ENCODE data around the gene TTLL9.
A peak's percentile ranks its signal among the peaks of the same experiment; 100 is the strongest.

Gene TTLL9

GRCh38 chr20:31844737-31845299, 25.6 kb upstream of the TTLL9 start:
- ATAC-seq, result no peak
- Mint-ChIP-seq H3K4me3 (no peak overlapping the region), H3K36me3 (no peaks in the 10 kb centered on the region), H3K27me3 (peaks cover 15% of the 10 kb centered on the region), H3K9me3 (no peaks in the 10 kb centered on the region), H3K27ac (no peak overlapping the region), H3K4me1 (peaks cover 7% of the 10 kb centered on the region)

DNA sequence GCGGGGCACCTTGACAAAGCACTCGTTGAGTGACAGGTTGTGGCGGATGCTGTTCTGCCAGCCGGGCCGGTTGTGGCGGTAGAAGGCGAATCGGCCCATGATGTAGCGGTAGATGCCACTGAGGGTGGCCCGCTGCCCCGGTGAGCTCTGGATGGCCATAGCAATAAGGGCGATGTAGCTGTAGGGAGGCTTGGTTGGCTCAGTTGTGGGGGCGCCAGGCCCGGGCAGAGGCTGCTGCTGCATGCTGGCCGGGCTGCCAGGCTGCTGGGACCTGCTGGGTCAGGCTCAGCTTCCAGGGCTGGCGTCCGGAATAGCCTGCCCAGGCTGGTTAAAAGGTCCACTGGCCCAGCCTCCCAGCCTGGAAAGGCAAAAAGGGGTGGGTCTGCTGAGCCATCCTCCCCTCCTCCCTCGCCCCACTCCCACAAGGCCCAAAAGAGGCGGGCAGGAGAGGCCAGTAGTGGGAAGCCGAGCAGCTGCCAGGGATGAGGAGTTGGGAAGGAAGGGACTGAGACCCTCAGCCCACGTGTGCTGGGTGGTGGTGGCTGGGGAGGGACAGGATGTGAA, 25.1 kb upstream of the TTLL9 start, which contains the start of gene FOXS1:
Gene FOXS1, minus strand, starts transcription at position 305 of the 564 bp plus-strand sequence. Its CDS starts 62 bp downstream, at position 243.
- Mint-ChIP-seq H3K4me3 (no peak within 1 kb of the TSS), H3K9me3 (no peaks in the 10 kb centered on the region), H3K27ac (no peak within 1 kb of the TSS), H3K4me1 (peaks cover 7% of the 10 kb centered on the region), H3K36me3 (no peaks in the 10 kb centered on the region), H3K27me3 (peaks cover 21% of the 10 kb centered on the region)
- no peak for ATAC-seq

- Mint-ChIP-seq H3K36me3 (no peaks in the 10 kb centered on the region), H3K4me3 (no peak overlapping the region), H3K9me3 (no peaks in the 10 kb centered on the region), H3K27me3 (peaks cover 34% of the 10 kb centered on the region), H3K4me1 (peaks cover 7% of the 10 kb centered on the region), H3K27ac (no peak overlapping the region)
- no peak for ATAC-seq
These were observed 23.7 kb upstream of the TTLL9 start for GRCh38 chr20:31846793-31847138.

- Mint-ChIP-seq H3K4me1 (no peaks in the 10 kb centered on the region), H3K9me3 (no peaks in the 10 kb centered on the region), H3K36me3 (no peaks in the 10 kb centered on the region), H3K27ac (no peak overlapping the region), H3K4me3 (no peak overlapping the region), H3K27me3 (peaks cover 35% of the 10 kb centered on the region)
- no peak for ATAC-seq
These were observed 22.1 kb upstream of the TTLL9 start for GRCh38 chr20:31848088-31848999.

- no peaks in the 10 kb centered on the region for H3K36me3 Mint-ChIP-seq
- no peak for ATAC-seq
- H3K9me3 Mint-ChIP-seq, result no peaks in the 10 kb centered on the region
- no peak overlapping the region for H3K4me3 Mint-ChIP-seq
- H3K4me1 Mint-ChIP-seq, result no peaks in the 10 kb centered on the region
- H3K27ac Mint-ChIP-seq, result no peak overlapping the region
- H3K27me3 Mint-ChIP-seq, result peaks cover 35% of the 10 kb centered on the region
These were observed 21.0 kb upstream of the TTLL9 start for GRCh38 chr20:31849306-31849930.

DNA sequence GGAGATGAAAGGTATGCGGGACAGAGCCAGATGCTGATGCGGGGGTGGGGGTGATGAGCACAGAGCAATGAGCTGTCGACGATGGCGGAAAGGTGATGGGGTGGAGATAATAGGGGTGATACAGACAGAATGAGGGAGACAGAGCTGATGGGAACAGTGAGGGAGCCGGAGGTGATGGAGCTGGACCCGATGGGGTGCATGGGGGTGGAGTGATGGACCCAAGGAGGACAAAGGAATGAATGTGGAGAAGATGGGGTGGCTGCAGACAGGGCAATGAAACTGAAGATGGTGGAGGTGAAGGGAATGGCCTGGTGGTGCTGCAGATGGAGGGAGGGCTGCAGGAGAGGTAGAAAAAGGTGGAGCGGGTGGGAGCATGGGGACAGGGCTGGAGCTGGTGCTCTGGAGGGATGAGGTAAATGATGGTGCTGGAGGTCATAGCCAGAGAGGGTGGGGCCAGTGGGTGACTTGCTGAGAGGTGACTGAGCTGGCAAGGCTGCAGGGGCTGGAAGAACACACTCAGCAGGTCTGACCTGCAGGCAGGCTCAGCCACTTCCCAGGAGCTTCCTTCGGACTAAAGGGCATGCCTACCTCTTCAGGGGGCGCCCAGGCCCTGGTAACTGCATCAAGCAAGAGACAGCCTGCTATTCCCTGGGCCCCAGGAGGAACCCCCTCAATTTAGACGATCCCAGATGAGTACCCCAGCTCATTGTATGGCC, 19.0 kb upstream of the TTLL9 start:
- H3K27ac Mint-ChIP-seq, result no peak overlapping the region
- no peak overlapping the region for H3K4me3 Mint-ChIP-seq
- ATAC-seq, result no peak
- no peaks in the 10 kb centered on the region for H3K36me3 Mint-ChIP-seq
- peaks cover 35% of the 10 kb centered on the region for H3K27me3 Mint-ChIP-seq
- H3K4me1 Mint-ChIP-seq, result no peaks in the 10 kb centered on the region
- no peaks in the 10 kb centered on the region for H3K9me3 Mint-ChIP-seq

- no peak overlapping the region for H3K4me3 Mint-ChIP-seq
- H3K36me3 Mint-ChIP-seq, result no peaks in the 10 kb centered on the region
- H3K4me1 Mint-ChIP-seq, result peaks cover 7% of the 10 kb centered on the region
- no peak for ATAC-seq
- H3K9me3 Mint-ChIP-seq, result no peaks in the 10 kb centered on the region
- H3K27ac Mint-ChIP-seq, result no peak overlapping the region
- peaks cover 33% of the 10 kb centered on the region for H3K27me3 Mint-ChIP-seq
These were observed 17.0 kb upstream of the TTLL9 start for GRCh38 chr20:31853481-31853880.

- no peak for ATAC-seq
- H3K4me1 Mint-ChIP-seq, result peaks cover 15% of the 10 kb centered on the region
- H3K27ac Mint-ChIP-seq, result no peak overlapping the region
- no peaks in the 10 kb centered on the region for H3K36me3 Mint-ChIP-seq
- no peaks in the 10 kb centered on the region for H3K9me3 Mint-ChIP-seq
- H3K4me3 Mint-ChIP-seq, result no peak overlapping the region
- H3K27me3 Mint-ChIP-seq, result peaks cover 14% of the 10 kb centered on the region
These were observed 13.9 kb upstream of the TTLL9 start for GRCh38 chr20:31856516-31856915.

DNA sequence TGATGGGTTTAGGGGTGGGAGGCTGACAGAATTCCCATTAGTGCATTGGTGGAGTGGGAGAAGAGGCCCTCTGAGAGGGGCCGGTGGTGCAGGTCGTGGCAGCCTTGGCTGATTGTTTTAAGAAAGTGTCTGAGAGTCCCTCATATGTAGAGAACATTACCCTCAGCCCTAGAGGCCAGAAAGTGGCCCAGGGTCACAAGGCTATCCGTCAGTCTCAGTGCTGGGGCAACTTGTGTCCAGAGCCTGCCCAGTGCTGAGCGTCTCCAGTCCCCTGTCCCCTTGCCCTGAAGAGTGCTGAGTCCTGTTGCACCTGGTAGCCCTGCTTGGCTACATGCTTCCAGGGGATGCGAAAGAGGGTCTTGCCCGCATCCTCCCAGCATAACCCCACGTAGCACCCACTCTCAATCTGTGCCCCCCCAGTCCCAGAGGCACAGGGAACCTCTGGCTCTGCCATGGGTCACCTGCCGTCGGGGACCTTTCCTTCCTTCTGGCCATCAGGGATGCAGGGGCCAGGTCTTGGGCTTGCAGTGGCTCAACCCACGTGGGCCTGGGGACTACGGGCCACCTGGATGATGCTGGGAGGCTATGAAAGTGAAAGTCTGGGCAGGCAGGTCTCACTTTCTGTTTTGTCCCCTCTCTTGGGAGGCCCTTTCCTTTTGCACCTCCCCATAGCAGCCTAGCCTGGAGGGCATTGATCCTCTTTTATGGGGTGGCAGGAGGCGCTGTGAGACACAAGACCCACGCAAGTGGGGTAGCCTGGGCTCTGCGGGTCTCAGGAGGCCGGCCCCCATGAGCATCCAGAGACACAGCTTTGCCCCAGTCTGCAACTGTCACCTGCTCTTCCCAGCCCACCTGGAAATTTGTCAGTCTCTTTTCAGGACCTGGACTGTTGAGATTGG, 12.3 kb upstream of the TTLL9 start:
- Mint-ChIP-seq H3K4me3 (no peak overlapping the region), H3K27me3 (peaks cover 19% of the 10 kb centered on the region), H3K36me3 (no peaks in the 10 kb centered on the region), H3K4me1 (peaks cover 22% of the 10 kb centered on the region), H3K27ac (no peak overlapping the region), H3K9me3 (no peaks in the 10 kb centered on the region)
- ATAC-seq, result peak; percentile 80

DNA sequence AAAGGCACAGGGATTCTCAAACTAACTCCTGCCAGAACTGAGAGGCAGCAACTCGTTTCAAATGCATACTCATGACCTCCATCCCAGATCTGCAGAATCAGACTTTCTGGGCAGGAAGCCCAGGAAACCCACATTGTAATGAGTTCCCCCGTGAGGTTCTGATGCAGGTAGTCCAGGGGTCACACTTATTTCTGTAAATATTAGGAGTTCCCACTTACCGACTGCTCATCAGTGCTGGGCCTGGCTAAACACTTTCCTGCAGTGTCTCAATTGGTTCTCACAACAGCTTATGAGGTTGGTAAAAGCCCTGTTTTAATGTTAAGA, 11.7 kb upstream of the TTLL9 start:
- Mint-ChIP-seq H3K27ac (no peak overlapping the region), H3K36me3 (no peaks in the 10 kb centered on the region), H3K9me3 (no peaks in the 10 kb centered on the region), H3K27me3 (peaks cover 19% of the 10 kb centered on the region), H3K4me3 (no peak overlapping the region), H3K4me1 (peaks cover 22% of the 10 kb centered on the region)
- ATAC-seq, result no peak

GRCh38 chr20:31859266-31859997, 11.0 kb upstream of the TTLL9 start:
- ATAC-seq, result no peak
- no peaks in the 10 kb centered on the region for H3K9me3 Mint-ChIP-seq
- no peak overlapping the region for H3K27ac Mint-ChIP-seq
- no peaks in the 10 kb centered on the region for H3K36me3 Mint-ChIP-seq
- peaks cover 22% of the 10 kb centered on the region for H3K4me1 Mint-ChIP-seq
- peaks cover 19% of the 10 kb centered on the region for H3K27me3 Mint-ChIP-seq
- H3K4me3 Mint-ChIP-seq, result no peak overlapping the region

DNA sequence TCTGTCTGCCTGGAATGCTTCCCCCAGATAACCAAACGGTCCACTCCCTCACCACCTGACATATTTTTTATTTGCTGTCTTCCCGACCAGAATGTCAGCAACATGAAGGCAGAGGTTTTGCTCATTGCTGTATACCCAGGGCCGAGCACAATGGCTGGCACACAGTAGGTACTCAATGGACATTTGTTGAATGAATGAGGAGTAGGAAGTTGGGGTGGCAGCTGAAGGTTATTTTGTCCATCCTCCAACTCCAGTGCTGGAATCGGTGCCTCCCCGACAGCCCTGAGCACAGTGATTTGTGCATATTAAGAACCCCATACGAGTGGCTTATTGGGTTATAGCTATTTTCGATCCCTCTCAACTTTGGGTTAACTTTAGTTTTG, 10.4 kb upstream of the TTLL9 start:
- H3K9me3 Mint-ChIP-seq, result no peaks in the 10 kb centered on the region
- peaks cover 19% of the 10 kb centered on the region for H3K27me3 Mint-ChIP-seq
- no peak overlapping the region for H3K27ac Mint-ChIP-seq
- H3K4me3 Mint-ChIP-seq, result no peak overlapping the region
- H3K36me3 Mint-ChIP-seq, result no peaks in the 10 kb centered on the region
- peaks cover 22% of the 10 kb centered on the region for H3K4me1 Mint-ChIP-seq
- ATAC-seq, result no peak

DNA sequence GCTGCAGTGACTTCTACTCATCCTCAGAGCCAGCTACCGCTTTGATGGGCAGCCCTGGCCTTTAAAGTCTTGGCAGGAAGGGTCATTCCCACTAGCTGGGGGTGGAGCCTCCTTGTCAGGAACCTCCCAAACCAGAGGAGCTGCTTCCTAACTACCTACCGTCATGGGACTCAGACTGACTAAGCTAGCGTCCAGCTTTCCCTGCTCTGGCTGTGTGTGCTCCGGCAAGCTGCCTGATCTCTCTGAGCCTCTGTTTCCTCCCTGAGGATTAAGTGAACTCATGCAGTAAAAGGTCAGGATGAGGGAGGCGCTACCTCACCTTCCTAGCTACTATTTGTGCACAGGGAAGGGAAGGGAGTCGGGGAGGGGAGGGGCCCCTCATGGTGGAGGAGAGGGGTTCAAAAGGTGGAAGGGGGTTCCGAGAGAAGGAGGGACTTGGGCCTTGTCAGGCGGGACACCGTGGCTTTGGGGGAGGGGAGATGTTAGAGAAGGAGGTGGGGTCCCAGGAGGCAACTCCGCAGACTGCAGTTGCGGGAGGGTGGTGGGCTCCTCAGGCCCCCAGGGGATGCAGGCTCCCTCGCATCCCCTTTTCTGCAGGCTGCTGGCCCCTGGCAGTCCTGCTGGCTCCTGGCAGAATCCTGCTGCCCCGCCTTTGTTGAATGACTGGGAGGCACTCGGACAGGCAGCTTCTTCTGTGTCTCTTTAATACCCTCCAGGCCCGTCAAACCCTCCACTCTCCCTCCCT, 9.9 kb upstream of the TTLL9 start:
- no peaks in the 10 kb centered on the region for H3K36me3 Mint-ChIP-seq
- peaks cover 19% of the 10 kb centered on the region for H3K27me3 Mint-ChIP-seq
- peaks cover 22% of the 10 kb centered on the region for H3K4me1 Mint-ChIP-seq
- no peaks in the 10 kb centered on the region for H3K9me3 Mint-ChIP-seq
- ATAC-seq, result no peak
- peak overlapping the region; percentile 11 for H3K4me3 Mint-ChIP-seq
- H3K27ac Mint-ChIP-seq, result no peak overlapping the region
